ENCODE data around the gene EXOC2. TPM values are rescaled to one million over a fixed set of nuclear protein-coding genes. Genes with fewer than 3 reads are reported as not detected.
A peak's percentile ranks its signal among the peaks of the same experiment; 100 is the strongest.

The EXOC2 gene
- total and polyA plus RNA-seq, 10 of the 15 experiments (the other 5 are each of a cell fraction or from before 2014, with no cell fraction given) = 8.7 to 32.8 (median 20.7) TPM

DNA sequence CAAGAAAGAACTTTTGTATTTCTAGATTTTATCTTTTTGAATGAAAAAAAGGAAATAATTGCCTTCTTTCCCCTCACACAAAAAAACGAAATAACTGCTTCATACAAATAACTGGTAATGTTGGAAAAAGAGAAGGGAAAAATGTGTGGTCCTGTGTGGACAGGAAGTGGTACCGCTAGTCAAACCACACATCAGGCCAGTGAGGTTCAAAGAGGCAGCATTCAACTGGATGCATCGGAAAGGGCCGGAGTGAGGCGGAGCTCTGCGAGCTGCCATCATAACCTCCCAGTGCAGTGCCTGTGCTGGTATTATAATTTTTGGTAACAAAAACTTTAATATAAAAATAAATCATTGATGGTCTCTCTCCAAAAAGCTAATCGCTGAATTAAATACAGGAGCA, 190.2 kb downstream of the EXOC2 start:
- H4K20me1 ChIP-seq (ENCODE audit: control insufficient read depth, insufficient read depth) = no peaks in the 10 kb centered on the region
- ATAC-seq = no peak
- peaks cover 33% of the 10 kb centered on the region for H3K4me1 ChIP-seq (ENCODE audit: control insufficient read depth, insufficient read depth, low read length)
- intact Hi-C loops (cut with micrococcal nuclease; ENCODE audit: unreplicated experiment) = no loop called here
- BruUV-seq (replicated peaks) = no TSS peak
- H3K27me3 ChIP-seq (replicated peaks in 1 of 2; ENCODE audit: control insufficient read depth in 2 of 2, insufficient read depth in 2 of 2, low read length in 1 of 2) = no peaks in the 10 kb centered on the region
- ChIA-PET SMC1A (ENCODE audit: uncharacterized antibody, unreplicated experiment) (interaction anchor here (0.5 to 1.9 kb wide), 16 partner anchors 8 to 281 kb away, joined by 3 to 18 read pairs (median 4); no protein-coding TSS in a partner anchor), CTCF (interaction anchor here (0.6 to 1.5 kb wide), 6 partner anchors 13 to 313 kb away, joined by 3 to 5 read pairs (median 3); no protein-coding TSS in a partner anchor), POLR2A (interaction anchor here (1.0 to 1.5 kb wide), 4 partner anchors 15 to 170 kb away, joined by 3 to 7 read pairs (median 4); no protein-coding TSS in a partner anchor), RAD21 (ENCODE audit: unreplicated experiment) (interaction anchor here (1.0 to 1.6 kb wide), 7 partner anchors 13 to 283 kb away, joined by 3 to 6 read pairs (median 4); no protein-coding TSS in a partner anchor)
- FAIRE-seq = no peak
- no peaks in the 10 kb centered on the region for H3K36me3 ChIP-seq (ENCODE audit: control insufficient read depth in 2 of 2, insufficient read depth in 2 of 2, low read length in 1 of 2)
- H3K9ac ChIP-seq (ENCODE audit: control insufficient read depth, insufficient read depth, low read length) = no peak overlapping the region
- no peak overlapping the region for H2AFZ ChIP-seq (ENCODE audit: control insufficient read depth, low read depth, low read length)
- H3K27ac ChIP-seq (ENCODE audit: control insufficient read depth, insufficient read depth) = no peak overlapping the region
- H3K9me3 ChIP-seq (replicated peaks; ENCODE audit: control insufficient read depth, insufficient read depth, low read length) = no peaks in the 10 kb centered on the region
- WGBS (ENCODE audit: insufficient coverage, insufficient replicate concordance, low lambda C conversion rate, missing lambda C conversion rate) = 86% methylated on average over 7 of the region's 7 CpGs
- H3K4me2 ChIP-seq (ENCODE audit: control insufficient read depth, insufficient read depth) = no peak overlapping the region
- H3K4me3 ChIP-seq = no peak overlapping the region
- in situ Hi-C loops (cut with MboI) = no loop called here
- H3K79me2 ChIP-seq (ENCODE audit: control insufficient read depth, insufficient read depth, low read length) = no peaks in the 10 kb centered on the region
- TF ChIP-seq SPI1 (IDR thresholded peaks at IDR 0.05; ENCODE audit: borderline replicate concordance, insufficient read depth, low read depth, low read length) = 0 out of 2 replicates have a peak, but pooled peaks have one; percentile 8
- TF ChIP-seq NR2C2 (IDR thresholded peaks at IDR 0.05; ENCODE audit: borderline replicate concordance, control insufficient read depth, insufficient read length, low read depth) = no peak
- TF ChIP-seq RUNX3 (IDR thresholded peaks at IDR 0.05; ENCODE audit: low read length) = peak; percentile 59; the same call in 1 of the 2 replicates
- no peak for TF ChIP-seq NR2F1 (conservative IDR thresholded peaks at IDR 0.05)
- TF ChIP-seq ASH2L (IDR thresholded peaks at IDR 0.05; ENCODE audit: borderline replicate concordance, low read depth) = no peak
- no peak for TF ChIP-seq ZNF274 (IDR thresholded peaks at IDR 0.05; ENCODE audit: insufficient read depth, insufficient read length)
- TF ChIP-seq IKZF2 (IDR thresholded peaks at IDR 0.05) = 0 out of 4 replicates have a peak, but pooled peaks of 1 of the 2 experiments have one; percentile 14
- DNase-seq (ENCODE audit: low read depth, low spot score) = no peak
